Endodermal cell (in vitro differentiated cells): Measurements from ENCODE around the gene TRIM44. TPM values are rescaled to one million over a fixed set of nuclear protein-coding genes. Genes with fewer than 3 reads are reported as not detected.

ENCODE experiments used
- DNase-seq: peaks from one replicate; pipeline ENCODE4 v3.0.0-alpha.2; 2017
- H3K27ac ChIP-seq: 2 replicates; pipeline ENCODE4 v1.5.1; 2013; ENCODE audit warnings: mild to moderate bottlenecking, low read depth, low read length, moderate library complexity
- H3K27me3 ChIP-seq: 2 replicates; pipeline ENCODE4 v1.6.1; 2013; ENCODE audit warnings: mild to moderate bottlenecking, low read length, moderate library complexity; ENCODE audit not compliant: insufficient read depth, control insufficient read depth, poor library complexity, severe bottlenecking
- H3K36me3 ChIP-seq: 2 replicates; pipeline ENCODE4 v1.7.0; 2013; ENCODE audit warnings: mild to moderate bottlenecking, low read length, moderate library complexity; ENCODE audit not compliant: control insufficient read depth, insufficient read depth
- H3K4me1 ChIP-seq: one replicate; pipeline ENCODE4 v1.7.0; 2013; ENCODE audit warnings: low read length; ENCODE audit not compliant: control insufficient read depth, insufficient read depth
- H3K4me3 ChIP-seq: 2 replicates; pipeline ENCODE4 v1.5.1; 2013; ENCODE audit warnings: mild to moderate bottlenecking, low read length, moderate library complexity
- H3K9ac ChIP-seq: 2 replicates; pipeline ENCODE4 v1.6.1; 2013; ENCODE audit warnings: mild to moderate bottlenecking, low read length, moderate library complexity; ENCODE audit not compliant: poor library complexity, severe bottlenecking; ENCODE audit errors: extremely low read depth
- H3K9me3 ChIP-seq: 2 replicates; pipeline ENCODE4 v1.6.1; 2013; ENCODE audit warnings: mild to moderate bottlenecking, low read length, moderate library complexity; ENCODE audit not compliant: control insufficient read depth
- H3K27ac Mint-ChIP-seq: 2 replicates; pipeline ENCODE4 v1.8.0; 2020; ENCODE audit warnings: mixed read lengths
- H3K27me3 Mint-ChIP-seq: 2 replicates; pipeline ENCODE4 v1.8.0; 2021; ENCODE audit warnings: mild to moderate bottlenecking, mixed read lengths; ENCODE audit not compliant: insufficient read depth
- H3K36me3 Mint-ChIP-seq: 2 replicates; pipeline ENCODE4 v1.8.0; 2020; ENCODE audit warnings: low read depth, mixed read lengths
- H3K4me1 Mint-ChIP-seq: 2 replicates; pipeline ENCODE4 v1.8.0; 2020; ENCODE audit warnings: mixed read lengths
- H3K4me3 Mint-ChIP-seq: 2 replicates; pipeline ENCODE4 v1.8.0; 2020; ENCODE audit warnings: mild to moderate bottlenecking, moderate library complexity, mixed read lengths
- H3K9me3 Mint-ChIP-seq: 2 replicates; pipeline ENCODE4 v1.8.0; 2020; ENCODE audit warnings: mild to moderate bottlenecking, mixed read lengths
- CTCF ChIP-seq: fragments of 200-600 bp; sonication (generic); conservative IDR thresholded peaks from 2 replicates; pipeline ENCODE4 v1.5.0; 2021; ENCODE audit warnings: antibody characterized with exemption, mild to moderate bottlenecking
- WGBS, 2 experiments: methylation state at CpG; one replicate each; pipeline versions ENCODE4 v1.1.5 to v1.1.7; 2013; ENCODE audit warnings: missing lambda C conversion rate in 2 of 2, mixed read lengths in 1 of 2; ENCODE audit not compliant: insufficient coverage in 1 of 2, insufficient read length in 1 of 2; 5-methylcytosine and 5-hydroxymethylcytosine counted together
- total RNA-seq, 2 donors: library from RNA; stranded (reverse); fragmentation: NEBNext Ultra II Directional in 1 of 2; extraction: Animal tissue kit (Norgen Biotek cat#: 25700) in 1 of 2; gene quantifications; 2 replicates in 1 of 2; 3 replicates in 1 of 2; pipeline ENCODE4 v1.2.1, GENCODE V29; 2021

TRIM44 gene
- total RNA-seq, 2 donors from 2014 or later: 48.5 to 63.8 TPM

- H3K27ac Mint-ChIP-seq: no peak overlapping the region
- no peaks in the 10 kb centered on the region for H3K9me3 Mint-ChIP-seq
- H3K27me3 ChIP-seq: peaks cover 42% of the 10 kb centered on the region
Measured at GRCh38 chr11:35626501-35626900, 36.1 kb upstream of the TRIM44 start.

GRCh38 chr11:35629511-35629910, 33.1 kb upstream of the TRIM44 start:
- peak; percentile 44 for DNase-seq

More at GRCh38 chr11:35626501-35626900, 36.1 kb upstream of the TRIM44 start:
- Histone ChIP-seq H3K9me3 (peaks cover 9% of the 10 kb centered on the region), H3K9ac (no peak overlapping the region), H3K36me3 (no peaks in the 10 kb centered on the region), H3K4me3 (no peak overlapping the region), H3K4me1 (no peaks in the 10 kb centered on the region), H3K27ac (no peak overlapping the region)
- no peak for TF ChIP-seq CTCF
- Mint-ChIP-seq H3K36me3 (no peaks in the 10 kb centered on the region), H3K27me3 (peaks cover 79% of the 10 kb centered on the region), H3K4me3 (no peak overlapping the region), H3K4me1 (peaks cover 9% of the 10 kb centered on the region)
- 83 to 92% methylated on average over 2 of the region's 2 CpGs for WGBS, 2 experiments
- DNase-seq: no peak

GRCh38 chr11:35629914-35630313, 32.7 kb upstream of the TRIM44 start:
- Mint-ChIP-seq H3K4me1 (peaks cover 16% of the 10 kb centered on the region), H3K27me3 (peaks cover 66% of the 10 kb centered on the region), H3K4me3 (no peak overlapping the region), H3K36me3 (no peaks in the 10 kb centered on the region), H3K27ac (no peak overlapping the region), H3K9me3 (no peaks in the 10 kb centered on the region)
- Histone ChIP-seq H3K9me3 (peaks cover 9% of the 10 kb centered on the region), H3K9ac (no peak overlapping the region), H3K27ac (no peak overlapping the region), H3K4me3 (no peak overlapping the region), H3K27me3 (peaks cover 45% of the 10 kb centered on the region), H3K36me3 (no peaks in the 10 kb centered on the region), H3K4me1 (no peaks in the 10 kb centered on the region)
- no peak for DNase-seq
- no peak for TF ChIP-seq CTCF
- WGBS, 2 experiments: 84 to 96% methylated on average over 5 to 6 of the region's 6 CpGs

More at GRCh38 chr11:35629511-35629910, 33.1 kb upstream of the TRIM44 start:
- no peak overlapping the region for H3K27ac Mint-ChIP-seq
- no peaks in the 10 kb centered on the region for H3K36me3 Mint-ChIP-seq
- H3K27me3 ChIP-seq: peaks cover 49% of the 10 kb centered on the region
- H3K4me1 ChIP-seq: no peaks in the 10 kb centered on the region
- H3K9me3 Mint-ChIP-seq: no peaks in the 10 kb centered on the region
- no peak overlapping the region for H3K9ac ChIP-seq
- peaks cover 16% of the 10 kb centered on the region for H3K4me1 Mint-ChIP-seq
- no peak overlapping the region for H3K4me3 ChIP-seq
- H3K27me3 Mint-ChIP-seq: peaks cover 70% of the 10 kb centered on the region
- 85 to 88% methylated on average over 3 to 4 of the region's 4 CpGs for WGBS, 2 experiments
- H3K27ac ChIP-seq: no peak overlapping the region
- no peaks in the 10 kb centered on the region for H3K36me3 ChIP-seq
- no peak overlapping the region for H3K4me3 Mint-ChIP-seq
- H3K9me3 ChIP-seq: peaks cover 9% of the 10 kb centered on the region
- TF ChIP-seq CTCF: no peak
